WTC11 (cell line): ENCODE results near the gene TIMM44. TPM values are rescaled to one million over a fixed set of nuclear protein-coding genes. Genes with fewer than 3 reads are reported as not detected.
A peak's percentile ranks its signal among the peaks of the same experiment; 100 is the strongest.

ENCODE experiments used
- ATAC-seq: fragments of 200-7000 bp; cut with Tn5 transposase; 2 replicates; pipeline ENCODE4 v1.10.0; 2021; ENCODE audit warnings: mild to moderate bottlenecking, moderate library complexity
- CTCF ChIA-PET: fragments of 300-600 bp; sonication (Branson Sonifier 250); formaldehyde crosslinking; loops from one replicate; lab custom pipeline; 2021; ENCODE audit warnings: antibody characterized with exemption; lab: Charles Lee
- POLR2A ChIA-PET: fragments of 350-600 bp; sonication (Branson Sonifier 250); formaldehyde crosslinking; loops from one replicate; lab custom pipeline; 2021; ENCODE audit warnings: antibody characterized with exemption; lab: Charles Lee
- DNase-seq: peaks from one replicate; pipeline ENCODE4 v3.0.0; 2021; ENCODE audit warnings: low spot score
- H3K27ac Mint-ChIP-seq: 2 replicates; pipeline ENCODE4 v1.8.0; 2021; ENCODE audit warnings: mixed read lengths
- H3K27me3 Mint-ChIP-seq: 2 replicates; pipeline ENCODE4 v1.8.0; 2021; ENCODE audit warnings: low read depth, mild to moderate bottlenecking, moderate library complexity, mixed read lengths
- H3K36me3 Mint-ChIP-seq: 2 replicates; pipeline ENCODE4 v1.8.0; 2021; ENCODE audit warnings: mixed read lengths
- H3K4me1 Mint-ChIP-seq: 2 replicates; pipeline ENCODE4 v1.8.0; 2022; ENCODE audit warnings: mixed read lengths
- H3K4me3 Mint-ChIP-seq: 2 replicates; pipeline ENCODE4 v1.8.0; 2021; ENCODE audit warnings: mild to moderate bottlenecking, moderate library complexity, mixed read lengths
- H3K9me3 Mint-ChIP-seq: 2 replicates; pipeline ENCODE4 v1.8.0; 2021; ENCODE audit warnings: mixed read lengths
- ARID4B ChIP-seq: sonication (generic); formaldehyde crosslinking; IDR thresholded peaks from 2 replicates; pipeline ENCODE4 v1.8.0; 2023; ENCODE audit warnings: missing genetic modification reagents, mild to moderate bottlenecking, borderline replicate concordance
- ATF1 ChIP-seq: sonication (generic); formaldehyde crosslinking; IDR thresholded peaks from 2 replicates; pipeline ENCODE4 v1.8.1; 2023; ENCODE audit warnings: mild to moderate bottlenecking, moderate library complexity, missing genetic modification reagents
- E2F5 ChIP-seq: sonication (generic); formaldehyde crosslinking; IDR thresholded peaks from 2 replicates; pipeline ENCODE4 v1.8.1; 2022; ENCODE audit warnings: mild to moderate bottlenecking, moderate library complexity, missing genetic modification reagents
- GABPB1 ChIP-seq: sonication (generic); formaldehyde crosslinking; IDR thresholded peaks from 2 replicates; pipeline ENCODE4 v1.8.1; 2023; ENCODE audit warnings: mild to moderate bottlenecking, missing genetic modification reagents
- NR3C1 ChIP-seq: sonication (generic); formaldehyde crosslinking; conservative IDR thresholded peaks from 2 replicates; pipeline ENCODE4 v1.8.1; 2023; ENCODE audit warnings: low read depth, mild to moderate bottlenecking, missing genetic modification reagents
- SMAD4 ChIP-seq: sonication (generic); formaldehyde crosslinking; IDR thresholded peaks from 2 replicates; pipeline ENCODE4 v1.8.0; 2022; ENCODE audit warnings: mild to moderate bottlenecking, missing genetic modification reagents
- SP1 ChIP-seq: sonication (generic); formaldehyde crosslinking; conservative IDR thresholded peaks from 2 replicates; pipeline ENCODE4 v1.8.1; 2022; ENCODE audit warnings: missing genetic modification reagents
- USF1 ChIP-seq: sonication (generic); formaldehyde crosslinking; IDR thresholded peaks from 2 replicates; pipeline ENCODE4 v1.8.0; 2022; ENCODE audit warnings: mild to moderate bottlenecking, missing genetic modification reagents
- ZNF121 ChIP-seq: sonication (generic); formaldehyde crosslinking; IDR thresholded peaks from 2 replicates; pipeline ENCODE4 v1.8.0; 2023; ENCODE audit warnings: missing genetic modification reagents
- ZNF232 ChIP-seq: sonication (generic); formaldehyde crosslinking; IDR thresholded peaks from 2 replicates; pipeline ENCODE4 v1.8.0; 2022; ENCODE audit warnings: mild to moderate bottlenecking, missing genetic modification reagents
- ZNF423 ChIP-seq: fragments of 250-450 bp; sonication (Bioruptor Pico); IDR thresholded peaks from 2 replicates; pipeline ENCODE4 v2.1.2; 2022; ENCODE audit warnings: mild to moderate bottlenecking, moderate library complexity
- total RNA-seq: library from RNA; stranded (reverse); gene quantifications from 3 replicates; pipeline ENCODE4 v1.2.3, GENCODE V29; 2021
- TF ChIP-seq, protein P1 (sequence below): sonication (generic); formaldehyde crosslinking; IDR thresholded peaks from 2 replicates; pipeline ENCODE4 v1.8.0; 2022; ENCODE audit warnings: missing genetic modification reagents
- TF ChIP-seq, protein P2 (sequence below): sonication (generic); formaldehyde crosslinking; IDR thresholded peaks from 2 replicates; pipeline ENCODE4 v1.8.1; 2023; ENCODE audit warnings: mild to moderate bottlenecking, missing genetic modification reagents

TIMM44 gene
- total RNA-seq, 1 experiment from 2014 or later, result 129 TPM

- TF ChIP-seq E2F5 (peak; percentile 88), SP1 (CRISPR knock-in tag) (peak; percentile 74), NR3C1 (CRISPR knock-in tag) (peak; percentile 85; the same call in 1 of the 2 replicates), ATF1 (CRISPR knock-in tag) (peak; percentile 51; the same call in 1 of the 2 replicates), ZNF423 (peak; percentile 66; the same call in 1 of the 2 replicates), SMAD4 (CRISPR knock-in tag) (no peak), ZNF232 (CRISPR knock-in tag) (peak; percentile 92), USF1 (peak; percentile 58), ARID4B (CRISPR knock-in tag) (peak; percentile 90; the same call in 1 of the 2 replicates)
- TF ChIP-seq, protein P1, sequence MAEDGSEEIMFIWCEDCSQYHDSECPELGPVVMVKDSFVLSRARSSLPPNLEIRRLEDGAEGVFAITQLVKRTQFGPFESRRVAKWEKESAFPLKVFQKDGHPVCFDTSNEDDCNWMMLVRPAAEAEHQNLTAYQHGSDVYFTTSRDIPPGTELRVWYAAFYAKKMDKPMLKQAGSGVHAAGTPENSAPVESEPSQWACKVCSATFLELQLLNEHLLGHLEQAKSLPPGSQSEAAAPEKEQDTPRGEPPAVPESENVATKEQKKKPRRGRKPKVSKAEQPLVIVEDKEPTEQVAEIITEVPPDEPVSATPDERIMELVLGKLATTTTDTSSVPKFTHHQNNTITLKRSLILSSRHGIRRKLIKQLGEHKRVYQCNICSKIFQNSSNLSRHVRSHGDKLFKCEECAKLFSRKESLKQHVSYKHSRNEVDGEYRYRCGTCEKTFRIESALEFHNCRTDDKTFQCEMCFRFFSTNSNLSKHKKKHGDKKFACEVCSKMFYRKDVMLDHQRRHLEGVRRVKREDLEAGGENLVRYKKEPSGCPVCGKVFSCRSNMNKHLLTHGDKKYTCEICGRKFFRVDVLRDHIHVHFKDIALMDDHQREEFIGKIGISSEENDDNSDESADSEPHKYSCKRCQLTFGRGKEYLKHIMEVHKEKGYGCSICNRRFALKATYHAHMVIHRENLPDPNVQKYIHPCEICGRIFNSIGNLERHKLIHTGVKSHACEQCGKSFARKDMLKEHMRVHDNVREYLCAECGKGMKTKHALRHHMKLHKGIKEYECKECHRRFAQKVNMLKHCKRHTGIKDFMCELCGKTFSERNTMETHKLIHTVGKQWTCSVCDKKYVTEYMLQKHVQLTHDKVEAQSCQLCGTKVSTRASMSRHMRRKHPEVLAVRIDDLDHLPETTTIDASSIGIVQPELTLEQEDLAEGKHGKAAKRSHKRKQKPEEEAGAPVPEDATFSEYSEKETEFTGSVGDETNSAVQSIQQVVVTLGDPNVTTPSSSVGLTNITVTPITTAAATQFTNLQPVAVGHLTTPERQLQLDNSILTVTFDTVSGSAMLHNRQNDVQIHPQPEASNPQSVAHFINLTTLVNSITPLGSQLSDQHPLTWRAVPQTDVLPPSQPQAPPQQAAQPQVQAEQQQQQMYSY (CRISPR knock-in tag), result peak; percentile 48; the same call in 1 of the 2 replicates
- TF ChIP-seq, protein P2, sequence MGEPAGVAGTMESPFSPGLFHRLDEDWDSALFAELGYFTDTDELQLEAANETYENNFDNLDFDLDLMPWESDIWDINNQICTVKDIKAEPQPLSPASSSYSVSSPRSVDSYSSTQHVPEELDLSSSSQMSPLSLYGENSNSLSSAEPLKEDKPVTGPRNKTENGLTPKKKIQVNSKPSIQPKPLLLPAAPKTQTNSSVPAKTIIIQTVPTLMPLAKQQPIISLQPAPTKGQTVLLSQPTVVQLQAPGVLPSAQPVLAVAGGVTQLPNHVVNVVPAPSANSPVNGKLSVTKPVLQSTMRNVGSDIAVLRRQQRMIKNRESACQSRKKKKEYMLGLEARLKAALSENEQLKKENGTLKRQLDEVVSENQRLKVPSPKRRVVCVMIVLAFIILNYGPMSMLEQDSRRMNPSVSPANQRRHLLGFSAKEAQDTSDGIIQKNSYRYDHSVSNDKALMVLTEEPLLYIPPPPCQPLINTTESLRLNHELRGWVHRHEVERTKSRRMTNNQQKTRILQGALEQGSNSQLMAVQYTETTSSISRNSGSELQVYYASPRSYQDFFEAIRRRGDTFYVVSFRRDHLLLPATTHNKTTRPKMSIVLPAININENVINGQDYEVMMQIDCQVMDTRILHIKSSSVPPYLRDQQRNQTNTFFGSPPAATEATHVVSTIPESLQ (CRISPR knock-in tag), result no peak
These were observed 18.2 kb downstream of the TIMM44 start (continued) for GRCh38 chr19:7925171-7925851.

DNA sequence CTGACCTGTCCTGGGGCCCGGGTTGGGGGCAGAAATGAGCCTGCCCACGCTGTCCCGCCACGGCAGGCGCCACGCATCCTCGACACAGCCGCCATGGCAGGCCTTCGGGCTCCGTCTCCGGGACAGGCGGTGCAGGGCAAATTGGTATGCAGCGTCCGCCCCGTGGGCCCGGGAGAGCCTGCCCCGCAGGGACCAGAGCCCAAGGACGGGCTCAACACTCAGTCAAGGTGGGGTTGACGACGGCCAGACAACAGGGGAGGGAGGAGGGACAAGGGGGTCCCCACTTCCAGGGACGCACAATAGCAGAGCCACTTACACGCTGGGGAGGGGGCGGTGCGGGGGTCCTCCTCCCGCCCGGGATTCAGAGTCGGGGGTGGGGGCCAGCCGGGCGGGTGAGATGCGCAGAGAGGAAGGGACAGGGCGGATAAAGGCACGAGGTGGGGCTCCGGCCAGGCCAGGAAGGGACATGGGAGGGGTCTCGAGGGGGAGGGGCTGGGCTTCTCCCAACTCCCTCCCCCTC is 18.8 kb downstream of the TIMM44 start:
- Mint-ChIP-seq H3K9me3 (no peaks in the 10 kb centered on the region), H3K36me3 (no peaks in the 10 kb centered on the region), H3K27ac (no peak overlapping the region), H3K4me1 (peaks cover 7% of the 10 kb centered on the region), H3K27me3 (peaks cover 5% of the 10 kb centered on the region), H3K4me3 (peak overlapping the region; percentile 35; the same call in 1 of the 2 replicates)
- ChIA-PET CTCF (interaction anchor here (0.7 to 2.9 kb wide), 6 partner anchors 19 to 71 kb away, joined by 3 to 11 read pairs (median 4); partner anchors contain the start of genes MAP2K7 and TIMM44), POLR2A (interaction anchor here (0.6 kb wide), 1 partner anchor 895 kb away, joined by 4 read pairs; no protein-coding TSS in a partner anchor)
- ATAC-seq, result no peak
- no peak for DNase-seq
- TF ChIP-seq GABPB1 (CRISPR knock-in tag) (no peak), ZNF121 (CRISPR knock-in tag) (peak; percentile 29; the same call in 1 of the 2 replicates)
